ENCODE measurements around the gene HDLBP.

The HDLBP gene

DNA sequence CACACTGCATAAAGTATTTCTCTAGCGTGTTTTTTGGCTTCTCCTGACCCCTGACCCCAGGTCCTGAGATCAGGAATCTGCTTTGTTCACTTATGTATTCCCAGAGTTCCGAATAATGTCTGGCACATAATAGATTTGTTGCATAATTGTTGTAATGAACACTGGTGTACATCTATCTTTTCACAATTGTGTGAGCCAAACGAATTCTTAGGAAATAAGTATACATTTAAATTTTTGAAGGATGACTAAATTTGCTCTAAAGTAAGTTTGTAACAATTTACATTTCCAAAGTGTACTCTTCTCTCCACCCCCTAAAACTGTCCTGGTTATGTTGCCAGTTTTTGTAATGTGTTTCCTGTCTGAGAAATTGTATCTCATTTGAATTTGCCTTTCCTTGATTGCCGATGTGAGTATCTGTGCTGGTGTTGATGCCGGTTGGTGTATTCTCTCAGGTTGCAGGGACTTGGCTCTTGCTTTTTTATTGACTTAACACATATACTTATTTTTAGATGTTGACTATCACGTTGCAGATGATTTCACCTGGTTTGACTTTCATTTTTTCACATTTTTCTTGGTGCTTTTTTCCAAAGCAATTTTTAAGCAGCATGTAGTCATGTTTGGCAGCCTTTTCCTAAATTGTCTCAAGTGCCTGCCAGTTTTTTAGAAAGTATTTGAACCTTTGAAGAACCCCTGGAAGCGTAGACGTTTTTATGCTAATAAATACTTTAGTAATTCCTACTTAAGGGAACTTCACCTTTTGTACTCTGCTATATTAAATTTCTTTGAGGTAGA lies 24.6 kb upstream of the HDLBP start:
- Histone ChIP-seq H3K4me1 (ENCODE audit: control insufficient read depth in 1 of 2, insufficient read depth in 2 of 2, low read length in 2 of 2) (no peaks in the 10 kb centered on the region), H3K23ac (ENCODE audit: low read length) (no peak overlapping the region), H2BK5ac (ENCODE audit: low read depth, low read length, poor library complexity) (no peak overlapping the region), H3K79me2 (ENCODE audit: control insufficient read depth, insufficient read depth, low read length, poor library complexity) (no peaks in the 10 kb centered on the region), H3K79me1 (ENCODE audit: low read length) (no peaks in the 10 kb centered on the region), H3K4ac (ENCODE audit: low read depth, low read length) (no peak overlapping the region), H3K27me3 (ENCODE audit: insufficient read depth, low read length) (no peaks in the 10 kb centered on the region), H4K12ac (ENCODE audit: low read depth, low read length) (no peak overlapping the region), H3K36me3 (ENCODE audit: control insufficient read depth in 1 of 2, insufficient read depth in 2 of 2, low read length in 2 of 2) (peaks cover 44 to 69% of the 10 kb centered on the region in 2 experiments), H3K27ac (ENCODE audit: low read depth, low read length) (no peak overlapping the region), H3K4me2 (ENCODE audit: low read length) (no peak overlapping the region), H3K9ac (ENCODE audit: low read length) (no peak overlapping the region), H3K14ac (ENCODE audit: low read length) (no peak overlapping the region), H2BK120ac (ENCODE audit: insufficient read depth, low read length, poor library complexity) (no peak overlapping the region), H2AK5ac (ENCODE audit: low read length) (no peak overlapping the region), H2AFZ (ENCODE audit: insufficient read depth, low read length, poor library complexity) (no peak overlapping the region), H2BK12ac (ENCODE audit: low read length) (no peak overlapping the region), H3K9me3 (ENCODE audit: insufficient read depth, low read depth, low read length) (no peaks in the 10 kb centered on the region), H3K18ac (ENCODE audit: low read length) (no peak overlapping the region), H4K8ac (ENCODE audit: low read depth, low read length) (no peak overlapping the region), H3K4me3 (ENCODE audit: low read depth, low read length) (no peak overlapping the region), H4K91ac (ENCODE audit: low read depth, low read length) (no peak overlapping the region)
- WGBS (ENCODE audit: extremely low coverage, insufficient coverage, insufficient read length): no CpG with 5 or more reads among the region's 8 CpGs
- DNase-seq: no peak

DNA sequence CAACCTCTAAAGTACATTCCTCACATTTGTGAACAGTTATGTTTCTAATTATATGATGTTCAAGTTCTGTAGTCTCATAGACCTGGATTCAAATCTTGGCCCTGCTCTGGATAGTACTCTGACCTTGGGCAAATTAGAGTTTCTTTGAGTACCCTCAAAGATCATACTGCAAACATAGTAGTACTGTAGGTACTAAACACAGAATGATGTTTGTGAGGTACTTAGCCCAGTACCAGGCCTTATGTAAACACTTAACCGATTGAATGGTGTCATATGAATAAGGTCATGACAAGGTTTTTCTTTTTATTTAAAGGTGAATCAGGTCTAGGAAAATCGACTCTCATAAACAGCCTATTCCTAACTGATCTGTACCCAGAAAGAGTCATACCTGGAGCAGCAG lies 19.3 kb upstream of the HDLBP start:
- Histone ChIP-seq H2AK5ac (ENCODE audit: low read length) (no peak overlapping the region), H3K9ac (ENCODE audit: low read length) (no peak overlapping the region), H3K79me1 (ENCODE audit: low read length) (no peaks in the 10 kb centered on the region), H3K27me3 (ENCODE audit: insufficient read depth, low read length) (no peaks in the 10 kb centered on the region), H3K36me3 (ENCODE audit: control insufficient read depth in 1 of 2, insufficient read depth in 2 of 2, low read length in 2 of 2) (peaks cover 22 to 51% of the 10 kb centered on the region in 2 experiments), H2BK12ac (ENCODE audit: low read length) (no peak overlapping the region), H3K4me1 (ENCODE audit: control insufficient read depth in 1 of 2, insufficient read depth in 2 of 2, low read length in 2 of 2) (no peaks in the 10 kb centered on the region), H3K79me2 (ENCODE audit: control insufficient read depth, insufficient read depth, low read length, poor library complexity) (no peaks in the 10 kb centered on the region), H4K91ac (ENCODE audit: low read depth, low read length) (no peak overlapping the region), H3K4me3 (ENCODE audit: low read depth, low read length) (no peak overlapping the region), H4K8ac (ENCODE audit: low read depth, low read length) (no peak overlapping the region), H3K23ac (ENCODE audit: low read length) (no peak overlapping the region), H3K14ac (ENCODE audit: low read length) (no peak overlapping the region), H2AFZ (ENCODE audit: insufficient read depth, low read length, poor library complexity) (no peak overlapping the region), H2BK120ac (ENCODE audit: insufficient read depth, low read length, poor library complexity) (no peak overlapping the region), H3K27ac (ENCODE audit: low read depth, low read length) (no peak overlapping the region), H3K18ac (ENCODE audit: low read length) (no peak overlapping the region), H3K4me2 (ENCODE audit: low read length) (no peak overlapping the region), H3K9me3 (ENCODE audit: insufficient read depth, low read depth, low read length) (no peaks in the 10 kb centered on the region), H4K12ac (ENCODE audit: low read depth, low read length) (no peak overlapping the region), H3K4ac (ENCODE audit: low read depth, low read length) (no peak overlapping the region), H2BK5ac (ENCODE audit: low read depth, low read length, poor library complexity) (no peak overlapping the region)
- no CpG with 5 or more reads among the region's 2 CpGs for WGBS (ENCODE audit: extremely low coverage, insufficient coverage, insufficient read length)
- DNase-seq: no peak

DNA sequence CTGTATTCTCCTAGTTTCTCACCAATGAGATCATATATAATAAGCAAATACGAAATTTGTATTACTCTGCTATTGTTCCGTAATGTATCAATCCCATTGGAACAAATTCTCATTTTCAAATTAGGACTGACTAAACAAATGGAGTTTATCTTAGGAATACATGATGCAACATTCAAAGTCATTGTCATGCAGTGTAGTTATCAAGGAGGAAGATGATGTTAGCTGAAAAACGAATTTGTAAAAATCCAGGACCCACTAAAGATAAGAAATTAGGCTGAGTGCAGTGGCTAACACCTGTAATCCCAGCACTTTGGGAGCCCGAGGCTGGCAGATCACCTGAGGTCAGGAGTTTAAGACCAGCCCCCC lies 15.1 kb upstream of the HDLBP start:
- Histone ChIP-seq H3K36me3 (ENCODE audit: control insufficient read depth in 1 of 2, insufficient read depth in 2 of 2, low read length in 2 of 2) (peaks cover 29 to 49% of the 10 kb centered on the region in 2 experiments), H4K12ac (ENCODE audit: low read depth, low read length) (no peak overlapping the region), H3K4me1 (ENCODE audit: control insufficient read depth in 1 of 2, insufficient read depth in 2 of 2, low read length in 2 of 2) (no peaks in the 10 kb centered on the region), H2AFZ (ENCODE audit: insufficient read depth, low read length, poor library complexity) (no peak overlapping the region), H3K79me1 (ENCODE audit: low read length) (no peaks in the 10 kb centered on the region), H2AK5ac (ENCODE audit: low read length) (no peak overlapping the region), H3K27ac (ENCODE audit: low read depth, low read length) (no peak overlapping the region), H3K79me2 (ENCODE audit: control insufficient read depth, insufficient read depth, low read length, poor library complexity) (no peaks in the 10 kb centered on the region), H3K4ac (ENCODE audit: low read depth, low read length) (no peak overlapping the region), H2BK5ac (ENCODE audit: low read depth, low read length, poor library complexity) (no peak overlapping the region), H3K9ac (ENCODE audit: low read length) (no peak overlapping the region), H3K4me3 (ENCODE audit: low read depth, low read length) (no peak overlapping the region), H4K8ac (ENCODE audit: low read depth, low read length) (no peak overlapping the region), H3K4me2 (ENCODE audit: low read length) (no peak overlapping the region), H3K14ac (ENCODE audit: low read length) (no peak overlapping the region), H3K18ac (ENCODE audit: low read length) (no peak overlapping the region), H2BK12ac (ENCODE audit: low read length) (no peak overlapping the region), H3K23ac (ENCODE audit: low read length) (no peak overlapping the region), H3K27me3 (ENCODE audit: insufficient read depth, low read length) (no peaks in the 10 kb centered on the region), H2BK120ac (ENCODE audit: insufficient read depth, low read length, poor library complexity) (no peak overlapping the region), H4K91ac (ENCODE audit: low read depth, low read length) (no peak overlapping the region), H3K9me3 (ENCODE audit: insufficient read depth, low read depth, low read length) (no peaks in the 10 kb centered on the region)
- no peak for DNase-seq
- no CpG with 5 or more reads among the region's 4 CpGs for WGBS (ENCODE audit: extremely low coverage, insufficient coverage, insufficient read length)

DNA sequence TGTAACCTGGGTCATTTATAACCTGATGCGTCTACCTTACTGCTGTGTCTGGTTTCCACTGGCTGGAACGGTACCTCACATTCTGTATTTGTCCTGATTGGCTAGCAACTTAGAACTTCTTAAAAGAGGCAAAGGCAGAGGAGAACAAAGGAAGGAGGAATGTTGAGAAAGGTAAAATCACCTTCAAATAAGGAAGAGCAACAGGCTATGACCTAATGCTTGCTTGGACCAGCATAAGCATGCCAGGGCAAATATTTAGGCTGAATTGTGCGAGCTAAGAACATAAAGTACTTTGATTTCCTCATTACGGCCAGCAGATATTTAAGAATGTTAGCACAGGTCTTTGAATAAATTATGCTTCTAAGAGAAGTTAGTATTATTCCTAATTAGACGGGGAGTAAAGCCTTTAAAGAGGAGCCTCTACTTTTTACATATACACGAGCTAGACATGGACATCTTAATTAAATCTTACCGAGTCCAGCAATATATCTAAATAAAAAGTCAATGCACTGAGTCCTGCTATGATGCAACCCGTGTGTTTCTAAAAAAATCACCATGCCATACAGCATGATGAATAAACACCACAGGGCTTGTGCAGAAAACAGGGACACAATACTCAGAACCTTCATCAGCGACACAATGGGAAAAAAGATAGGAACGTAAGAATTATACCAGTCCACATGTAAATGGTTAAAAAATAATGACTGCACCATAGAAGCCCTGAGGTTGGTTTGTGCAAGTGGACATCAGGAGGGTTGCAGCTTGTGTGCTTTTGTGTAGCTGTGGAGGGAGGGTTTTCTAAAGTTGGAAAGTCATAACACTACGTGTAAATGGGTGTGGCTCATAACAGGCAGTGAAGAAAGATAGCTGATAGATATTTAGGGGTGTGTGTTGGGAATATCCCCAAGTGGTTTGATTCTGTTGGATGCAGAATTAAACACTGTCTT lies 14.5 kb upstream of the HDLBP start:
- no CpG with 5 or more reads among the region's 11 CpGs for WGBS (ENCODE audit: extremely low coverage, insufficient coverage, insufficient read length)
- H3K27ac ChIP-seq (ENCODE audit: low read depth, low read length): no peak overlapping the region
- no peak overlapping the region for H2BK12ac ChIP-seq (ENCODE audit: low read length)

More for the DNA sequence above, 14.5 kb upstream of the HDLBP start:
- Histone ChIP-seq H2BK5ac (ENCODE audit: low read depth, low read length, poor library complexity) (no peak overlapping the region), H3K4me1 (ENCODE audit: control insufficient read depth in 1 of 2, insufficient read depth in 2 of 2, low read length in 2 of 2) (no peaks in the 10 kb centered on the region), H2AFZ (ENCODE audit: insufficient read depth, low read length, poor library complexity) (no peak overlapping the region), H3K23ac (ENCODE audit: low read length) (no peak overlapping the region), H3K27me3 (ENCODE audit: insufficient read depth, low read length) (no peaks in the 10 kb centered on the region), H2AK5ac (ENCODE audit: low read length) (no peak overlapping the region), H3K79me2 (ENCODE audit: control insufficient read depth, insufficient read depth, low read length, poor library complexity) (no peaks in the 10 kb centered on the region), H3K4me2 (ENCODE audit: low read length) (no peak overlapping the region), H3K18ac (ENCODE audit: low read length) (no peak overlapping the region), H3K9ac (ENCODE audit: low read length) (no peak overlapping the region), H3K9me3 (ENCODE audit: insufficient read depth, low read depth, low read length) (no peaks in the 10 kb centered on the region), H3K36me3 (ENCODE audit: control insufficient read depth in 1 of 2, insufficient read depth in 2 of 2, low read length in 2 of 2) (peaks cover 29 to 45% of the 10 kb centered on the region in 2 experiments), H3K4me3 (ENCODE audit: low read depth, low read length) (no peak overlapping the region), H3K14ac (ENCODE audit: low read length) (no peak overlapping the region), H3K79me1 (ENCODE audit: low read length) (no peaks in the 10 kb centered on the region), H3K4ac (ENCODE audit: low read depth, low read length) (peak overlapping the region; percentile 62), H2BK120ac (ENCODE audit: insufficient read depth, low read length, poor library complexity) (no peak overlapping the region), H4K91ac (ENCODE audit: low read depth, low read length) (no peak overlapping the region), H4K12ac (ENCODE audit: low read depth, low read length) (no peak overlapping the region), H4K8ac (ENCODE audit: low read depth, low read length) (no peak overlapping the region)
- no peak for DNase-seq
